Pancreas (tissue), 10 donors: ENCODE results near the gene TEDC1. TPM values are rescaled to one million over a fixed set of nuclear protein-coding genes. Genes with fewer than 3 reads are reported as not detected.
"Not testable (repeated sequence)": the region's sequence is repeated elsewhere in the genome, so short reads cannot be mapped to it uniquely, and the experiment has no call there.

Experiments
- ATAC-seq, 4 donors: fragments of 200-7000 bp; cut with Tn5 transposase; one replicate each; pipeline versions ENCODE4 v1.8.0 to v1.9.1; 2020; ENCODE audit warnings: mild to moderate bottlenecking in 4 of 4, moderate library complexity in 4 of 4
- DNase-seq, 6 donors: peaks; one replicate each; pipeline ENCODE4 v3.0.0-alpha.2; 2020
- FAIRE-seq: peaks from 2 replicates; lab custom pipeline; 2012; peaks lifted over from hg19 to GRCh38; lab: Jason Lieb, UNC
- H3K27ac ChIP-seq, 4 donors: fragments of 200-600 bp; sonication (generic); 1 replicate in 3 of 4; 2 replicates in 1 of 4; pipeline versions ENCODE4 v1.5.0 to v1.8.0; 2020
- H3K27me3 ChIP-seq, 4 donors: fragments of 200-600 bp; one replicate each; pipeline ENCODE4 v1.8.0; 2021
- H3K36me3 ChIP-seq, 3 donors: fragments of 200-600 bp; sonication (generic) in 1 of 3; one replicate each; pipeline versions ENCODE4 v1.5.0 to v1.8.0; 2020 to 2021
- H3K4me1 ChIP-seq, 3 donors: fragments of 200-600 bp; one replicate each; pipeline ENCODE4 v1.8.0; 2021
- H3K4me3 ChIP-seq, 4 donors: fragments of 200-600 bp; sonication (generic) in 2 of 4; one replicate each; pipeline versions ENCODE4 v1.5.0 to v1.8.0; 2020 to 2021
- H3K9me3 ChIP-seq, 4 donors: fragments of 200-600 bp; one replicate each; pipeline ENCODE4 v1.8.0; 2021
- CTCF ChIP-seq, 4 donors: fragments of 200-600 bp; sonication (generic) in 3 of 4; IDR thresholded peaks; one replicate each; pipeline versions ENCODE4 v1.5.0 to v1.8.0; 2021; ENCODE audit warnings: antibody characterized with exemption in 4 of 4
- WGBS, 2 donors: extraction: QIAGEN DNeasy Blood & Tissue Kit; methylation state at CpG; one replicate each; pipeline ENCODE4 v1.1.7; 2013; 5-methylcytosine and 5-hydroxymethylcytosine counted together
- intact Hi-C, 3 donors: fragments of 100-400 bp; cut with DNase I; formaldehyde crosslinking; loops; one replicate each; pipeline versions ENCODE4 v1.11.1 to v1.14.2; 2022
- polyA plus RNA-seq, 2 donors: library from polyadenylated mRNA; stranded (reverse); fragments of 200-250 nt; gene quantifications; one replicate each; pipeline ENCODE4 v1.2.3, GENCODE V29; 2013
- total RNA-seq, 6 donors: library from RNA; stranded (reverse); fragmentation: NEBNext Ultra II Directional in 4 of 6; extraction: Animal tissue kit (Norgen Biotek cat#: 25700) in 4 of 6; gene quantifications; one replicate each; pipeline versions ENCODE4 v1.2.1 to v1.2.4, GENCODE V29; 2021 to 2023
- donor health status: healthy with polysubstance abuse.
- donor health status: DM: no; HTN: no; CAD: no; lungs with moderate emphysema.
- donor health status: DM: no; HTN: no; CAD: no.
- donor health status: control.
- donor health status: control.
- donor health status: Bipolar disorder and iron deficiency.
- donor health status: DM: yes; HTN: yes; CAD: no.
- donor health status: DM: no; HTN: no; CAD: no.
- donor health status: DM: no; HTN: no; CAD: no.
- donor health status: DM: yes; HTN: yes; CAD: no.

TEDC1 gene
- total and polyA plus RNA-seq, 8 donors = 2.0 to 21.5 (median 4.0) TPM

- intact Hi-C loops = no loop called here
- no peaks in the 10 kb centered on the region for H3K36me3 ChIP-seq
- ATAC-seq = no peak
- H3K27ac ChIP-seq = no peak overlapping the region
- H3K9me3 ChIP-seq = no peaks in the 10 kb centered on the region
- 65 to 82% methylated on average over 19 of the region's 19 CpGs for WGBS, 2 donors
- FAIRE-seq = no peak
- no peak for TF ChIP-seq CTCF (IDR thresholded peaks at IDR 0.05)
- DNase-seq = no peak
- peaks cover 0 to 3% (median 0%) of the 10 kb centered on the region in 4 donors for H3K27me3 ChIP-seq
- H3K4me1 ChIP-seq = no peaks in the 10 kb centered on the region
- no peak overlapping the region for H3K4me3 ChIP-seq
These were observed 50.3 kb downstream of the TEDC1 start for GRCh38 chr14:105541218-105541875.

GRCh38 chr14:105545676-105546075 lies 54.6 kb downstream of the TEDC1 start:
- H3K27ac ChIP-seq, DNase-seq, H3K4me1 ChIP-seq, H3K27me3 ChIP-seq, intact Hi-C loops, H3K9me3 ChIP-seq, FAIRE-seq, H3K4me3 ChIP-seq, ATAC-seq, H3K36me3 ChIP-seq: not testable (repeated sequence)
- 37 to 50% methylated on average over 1 of the region's 1 CpG for WGBS, 2 donors

- H3K4me3 ChIP-seq, FAIRE-seq, H3K4me1 ChIP-seq, H3K36me3 ChIP-seq, H3K27ac ChIP-seq, intact Hi-C loops, H3K9me3 ChIP-seq, ATAC-seq, H3K27me3 ChIP-seq, DNase-seq: not testable (repeated sequence)
- WGBS, 2 donors = 81 to 92% methylated on average over 10 to 11 of the region's 20 CpGs
These were observed 55.4 kb downstream of the TEDC1 start for GRCh38 chr14:105546410-105546809.

- intact Hi-C loops, ATAC-seq: not testable (repeated sequence)
These were observed 56.0 kb downstream of the TEDC1 start for GRCh38 chr14:105547072-105547471.

GRCh38 chr14:105547741-105548169 lies 56.7 kb downstream of the TEDC1 start:
- Histone ChIP-seq H3K9me3 (no peaks in the 10 kb centered on the region), H3K4me1 (no peaks in the 10 kb centered on the region), H3K27ac (no peak overlapping the region), H3K4me3 (no peak overlapping the region), H3K27me3 (peaks cover 0 to 3% (median 0%) of the 10 kb centered on the region in 4 donors), H3K36me3 (no peaks in the 10 kb centered on the region)
- intact Hi-C loops = no loop called here
- DNase-seq = no peak
- ATAC-seq = no peak
- 91 to 96% methylated on average over 37 to 38 of the region's 38 CpGs for WGBS, 2 donors
- TF ChIP-seq CTCF (IDR thresholded peaks at IDR 0.05) = no peak
- no peak for FAIRE-seq

More at GRCh38 chr14:105547072-105547471, 56.0 kb downstream of the TEDC1 start:
- WGBS, 2 donors = 87 to 96% methylated on average over 12 to 19 of the region's 24 CpGs
- H3K4me3 ChIP-seq, H3K36me3 ChIP-seq, H3K27ac ChIP-seq, H3K4me1 ChIP-seq, FAIRE-seq, DNase-seq, H3K9me3 ChIP-seq, H3K27me3 ChIP-seq: not testable (repeated sequence)

Other genes starting within 250 kb of the TEDC1 start
- gene BTBD6, start 242.7 kb upstream of the TEDC1 start, total RNA-seq = 10 to 100 TPM in 1 of 6 donors, 1 to 10 TPM in 5; 4.3 to 12.5 (median 6.7) TPM
- gene BTBD6, start 242.7 kb upstream of the TEDC1 start, polyA plus RNA-seq = 10 to 100 TPM; 20.1 to 44.5 TPM
- gene BRF1, start 190.2 kb upstream of the TEDC1 start, total RNA-seq = 10 to 100 TPM; 13.6 to 25.4 (median 19.3) TPM
- 10 to 100 TPM; 34.5 to 50.2 TPM for gene BRF1, start 190.2 kb upstream of the TEDC1 start, polyA plus RNA-seq
- 10 to 100 TPM; 36.9 to 63.6 (median 46.2) TPM for gene PACS2, start 176.5 kb upstream of the TEDC1 start, total RNA-seq
- 100 to 1,000 TPM in 1 of 2 donors, 10 to 100 TPM in 1; 77.7 to 128 TPM for gene PACS2, start 176.5 kb upstream of the TEDC1 start, polyA plus RNA-seq
- 1 to 10 TPM in 4 of 6 donors, under 1 TPM in 2; 0.14 to 2.4 (median 1.5) TPM for gene TEX22, start 92.7 kb upstream of the TEDC1 start, total RNA-seq
- under 1 TPM; 0.40 to 0.57 TPM for gene TEX22, start 92.7 kb upstream of the TEDC1 start, polyA plus RNA-seq
- gene MTA1, start 71.4 kb upstream of the TEDC1 start, total RNA-seq = 10 to 100 TPM; 34.8 to 68.6 (median 51.6) TPM
- gene MTA1, start 71.4 kb upstream of the TEDC1 start, polyA plus RNA-seq = 100 to 1,000 TPM; 115 to 138 TPM
- 10 to 100 TPM; 12.9 to 37.4 (median 24.3) TPM for gene CRIP2, start 16.4 kb upstream of the TEDC1 start, total RNA-seq
- gene CRIP2, start 16.4 kb upstream of the TEDC1 start, polyA plus RNA-seq = 100 to 1,000 TPM in 1 of 2 donors, 10 to 100 TPM in 1; 99.5 to 223 TPM
- gene CRIP1, start 4.4 kb upstream of the TEDC1 start, total RNA-seq = 10 to 100 TPM in 1 of 6 donors, 1 to 10 TPM in 5; 2.4 to 14.0 (median 9.0) TPM
- 10 to 100 TPM; 35.4 to 71.0 TPM for gene CRIP1, start 4.4 kb upstream of the TEDC1 start, polyA plus RNA-seq
- gene TMEM121, start 35.3 kb downstream of the TEDC1 start, total RNA-seq = 1 to 10 TPM in 5 of 6 donors, under 1 TPM in 1; 0.92 to 3.3 (median 1.8) TPM
- 1 to 10 TPM; 1.2 to 2.5 TPM for gene TMEM121, start 35.3 kb downstream of the TEDC1 start, polyA plus RNA-seq